Measurements from ENCODE around the gene IL19. TPM values are rescaled to one million over a fixed set of nuclear protein-coding genes. Genes with fewer than 3 reads are reported as not detected.

Gene IL19
- total and polyA plus RNA-seq, 9 of the 15 experiments (the other 6 are each of a cell fraction or from before 2014, with no cell fraction given) = not detected

- Histone ChIP-seq H3K79me2 (ENCODE audit: control insufficient read depth, insufficient read depth, low read length) (no peaks in the 10 kb centered on the region), H3K27ac (ENCODE audit: extremely low read depth, low read depth, low read length) (no peak overlapping the region), H3K4me2 (ENCODE audit: insufficient read depth, low read length) (0 out of 2 replicates have a peak overlapping the region, but pooled peaks have one; percentile 4), H3K9me3 (replicated peaks; ENCODE audit: control insufficient read depth, insufficient read depth, low read depth, low read length) (no peaks in the 10 kb centered on the region), H3K9ac (ENCODE audit: insufficient read depth in 1 of 2, low read depth in 2 of 2, low read length in 2 of 2) (no peak overlapping the region), H2AFZ (ENCODE audit: low read depth, low read length) (no peak overlapping the region), H3K27me3 (ENCODE audit: control insufficient read depth in 2 of 2, insufficient read depth in 2 of 2, low read length in 2 of 2) (no peaks in the 10 kb centered on the region; a peak in 2 of 5 replicates), H3K4me1 (replicated peaks in 1 of 2; ENCODE audit: control insufficient read depth in 2 of 2, insufficient read depth in 2 of 2, low read length in 2 of 2) (peaks cover 10 to 17% of the 10 kb centered on the region in 2 experiments), H3K9me1 (ENCODE audit: control insufficient read depth, insufficient read depth, low read length) (peaks cover 13% of the 10 kb centered on the region), H3K4me3 (no peak overlapping the region), H4K20me1 (replicated peaks; ENCODE audit: control insufficient read depth, insufficient read depth, low read length) (peaks cover 36% of the 10 kb centered on the region), H3K36me3 (ENCODE audit: control insufficient read depth, insufficient read depth, low read length) (peaks cover 36% of the 10 kb centered on the region; the same call in 2 of the 3 replicates)
- ATAC-seq (peak; percentile 43), DNase-seq (ENCODE audit: extremely low read depth in 1 of 4, low spot score in 3 of 4) (peak; percentile 67 to 87 (median 72)), FAIRE-seq (peak; percentile 82)
- WGBS (ENCODE audit: insufficient coverage, low coverage, missing lambda C conversion rate) = 12% methylated on average over 5 of the region's 5 CpGs
- POLR2A ChIA-PET = interaction anchor here (0.9 to 1.8 kb wide), 8 partner anchors 10 to 177 kb away, joined by 3 to 10 read pairs (median 5); no protein-coding TSS in a partner anchor
- intact Hi-C loops (cut with micrococcal nuclease) (loop anchor here (2.0 to 10.0 kb wide), 5 partner anchors 101 to 762 kb away; partner anchors contain the start of genes CR1 and DYRK3), in situ Hi-C loops (cut with MboI) (loop anchor here (5.0 kb wide), 3 partner anchors 67 to 247 kb away; no protein-coding TSS in a partner anchor)
- CTCF ChIA-PET (ENCODE audit: low intra/inter-chr PET ratio) = interaction anchor here (0.5 to 3.2 kb wide), 4 partner anchors 73 to 176 kb away, joined by 3 to 27 read pairs (median 5); no protein-coding TSS in a partner anchor
- no TSS peak for BruUV-seq (replicated peaks)
- TF ChIP-seq LCOR (CRISPR knock-in tag; IDR thresholded peaks at IDR 0.05) (no peak; the same call in none of the 2 replicates), CHAMP1 (IDR thresholded peaks at IDR 0.05) (no peak), ZNF263 (CRISPR knock-in tag; IDR thresholded peaks at IDR 0.05; ENCODE audit: borderline replicate concordance) (no peak), FOXP1 (CRISPR knock-in tag; IDR thresholded peaks at IDR 0.05) (no peak), BRF1 (IDR thresholded peaks at IDR 0.05; ENCODE audit: borderline replicate concordance, extremely low read depth, insufficient read length) (no peak), PRMT5 (CRISPR knock-in tag; IDR thresholded peaks at IDR 0.05) (no peak), ZBED1 (IDR thresholded peaks at IDR 0.05) (0 out of 2 replicates have a peak, but pooled peaks have one; percentile 58), SNIP1 (IDR thresholded peaks at IDR 0.05; ENCODE audit: low read depth) (no peak), CREB3 (tag; conservative IDR thresholded peaks at IDR 0.05; ENCODE audit: low read depth) (peak; percentile 83; the same call in 1 of the 2 replicates), L3MBTL2 (IDR thresholded peaks at IDR 0.05) (no peak), NR2C1 (IDR thresholded peaks at IDR 0.05) (peak; percentile 69), NR2C1 (tag; IDR thresholded peaks at IDR 0.05) (peak; percentile 88), ZNF24 (IDR thresholded peaks at IDR 0.05) (no peak; the same call in 1 of the 2 replicates), AFF1 (IDR thresholded peaks at IDR 0.05; ENCODE audit: low read depth in 1 of 2, partially characterized antibody in 2 of 2) (peak in 1 of 2 experiments; percentile 66), KLF6 (CRISPR knock-in tag; IDR thresholded peaks at IDR 0.05; ENCODE audit: borderline replicate concordance) (0 out of 2 replicates have a peak, but pooled peaks have one; percentile 40)
Measured at GRCh38 chr1:206735553-206736031, 35.0 kb upstream of the IL19 start.

All from K562 (cell line).